GM04503 (cell line): Measurements from ENCODE around the gene RGL4.
"Not testable (repeated sequence)": the region's sequence is repeated elsewhere in the genome, so short reads cannot be mapped to it uniquely, and the experiment has no call there.

Experiments used
- DNase-seq: peaks from one replicate; pipeline ENCODE4 v3.0.0-alpha.2; 2012; ENCODE audit warnings: low read depth

RGL4 gene

GRCh38 chr22:23690713-23691112, at the start of gene RGL4:
Gene RGL4 (plus strand): TSS chr22:23691013. CDS start chr22:23692031, 1,018 bp downstream.
- DNase-seq = no peak

- DNase-seq = not testable (repeated sequence)
These were observed 44.3 kb upstream of the RGL4 start for GRCh38 chr22:23646526-23646925.

- no peak for DNase-seq
These were observed 41.7 kb upstream of the RGL4 start for GRCh38 chr22:23649071-23649501.

GRCh38 chr22:23651676-23652075, 39.1 kb upstream of the RGL4 start:
- no peak for DNase-seq

GRCh38 chr22:23652286-23652685, 38.5 kb upstream of the RGL4 start:
- DNase-seq = no peak

GRCh38 chr22:23652711-23653110, 38.1 kb upstream of the RGL4 start:
- no peak for DNase-seq

GRCh38 chr22:23655891-23656475, 34.8 kb upstream of the RGL4 start:
- DNase-seq = no peak

- DNase-seq = no peak
These were observed 33.1 kb upstream of the RGL4 start for GRCh38 chr22:23657727-23658126.

GRCh38 chr22:23660381-23660780, 30.4 kb upstream of the RGL4 start:
- DNase-seq = not testable (repeated sequence)

- DNase-seq = no peak
These were observed 20.2 kb upstream of the RGL4 start for GRCh38 chr22:23670378-23671295.

- not testable (repeated sequence) for DNase-seq
These were observed 19.4 kb upstream of the RGL4 start for GRCh38 chr22:23671387-23671786.

- DNase-seq = not testable (repeated sequence)
These were observed 18.3 kb upstream of the RGL4 start for GRCh38 chr22:23672307-23673049.

- no peak for DNase-seq
These were observed 17.7 kb upstream of the RGL4 start for GRCh38 chr22:23673050-23673620.

- DNase-seq = no peak
These were observed 16.8 kb upstream of the RGL4 start for GRCh38 chr22:23673826-23674690.

- not testable (repeated sequence) for DNase-seq
These were observed 15.8 kb upstream of the RGL4 start for GRCh38 chr22:23674886-23675501.

- DNase-seq = no peak
These were observed 15.1 kb upstream of the RGL4 start for GRCh38 chr22:23675502-23676415.

GRCh38 chr22:23676841-23677700, 13.7 kb upstream of the RGL4 start:
- DNase-seq = not testable (repeated sequence)

GRCh38 chr22:23677701-23677995, 13.2 kb upstream of the RGL4 start:
- DNase-seq = no peak

- no peak for DNase-seq
These were observed 12.7 kb upstream of the RGL4 start for GRCh38 chr22:23678133-23678532.
